HG03095 (cell line): ENCODE measurements around the gene FMC1.

ENCODE experiments used
- ATAC-seq: cut with Tn5 transposase; IDR thresholded peaks from one replicate; pipeline ENCODE4 v1.9.1; 2021; ENCODE audit warnings: moderate library complexity; ENCODE audit not compliant: unreplicated experiment

The FMC1 gene

GRCh38 chr7:139370943-139371313 lies 29.8 kb downstream of the FMC1 start:
- ATAC-seq: no peak

GRCh38 chr7:139374246-139374645 lies 33.1 kb downstream of the FMC1 start:
- no peak for ATAC-seq

GRCh38 chr7:139382439-139382838 lies 41.3 kb downstream of the FMC1 start:
- ATAC-seq: no peak

GRCh38 chr7:139384611-139385010 lies 43.5 kb downstream of the FMC1 start:
- no peak for ATAC-seq

- no peak for ATAC-seq
These were observed 46.5 kb downstream of the FMC1 start for GRCh38 chr7:139387594-139387993.

- ATAC-seq: no peak
These were observed 48.0 kb downstream of the FMC1 start for GRCh38 chr7:139389091-139389490.

- no peak for ATAC-seq
These were observed 48.6 kb downstream of the FMC1 start for GRCh38 chr7:139389774-139390173.

GRCh38 chr7:139393621-139394211 lies 52.6 kb downstream of the FMC1 start:
- ATAC-seq: no peak

- no peak for ATAC-seq
These were observed 53.4 kb downstream of the FMC1 start for GRCh38 chr7:139394540-139394939.
